B cell (primary cell): ENCODE data around the gene RAD51B. TPM values are rescaled to one million over a fixed set of nuclear protein-coding genes. Genes with fewer than 3 reads are reported as not detected.

ENCODE experiments used
- ATAC-seq: fragments of 200-7000 bp; cut with Tn5 transposase; one replicate; pipeline ENCODE4 v1.10.0; 2021; ENCODE audit warnings: low read depth, mild to moderate bottlenecking, moderate number of reproducible peaks, moderate library complexity
- CTCF ChIA-PET: fragments of 350-600 bp; sonication (Branson Sonifier 250); formaldehyde crosslinking; loops from one replicate; lab custom pipeline; 2021; ENCODE audit warnings: antibody characterized with exemption, inconsistent platforms; lab: Charles Lee
- POLR2A ChIA-PET: fragments of 350-600 bp; sonication (Branson Sonifier 250); formaldehyde crosslinking; loops from one replicate; lab custom pipeline; 2021; ENCODE audit warnings: antibody characterized with exemption; lab: Charles Lee
- DNase-seq: peaks from one replicate; pipeline ENCODE4 v3.0.0; 2013
- H2AFZ ChIP-seq: 2 replicates; pipeline ENCODE4 v1.6.1; 2012; ENCODE audit warnings: mild to moderate bottlenecking, low read depth, low read length; ENCODE audit not compliant: insufficient read depth, poor library complexity, severe bottlenecking
- H3K27ac ChIP-seq, 2 donors: 1 replicate in 1 of 2; 2 replicates in 1 of 2; pipeline ENCODE4 v1.5.1; 2012 to 2013; ENCODE audit warnings: low read length in 2 of 2, mild to moderate bottlenecking in 2 of 2, moderate library complexity in 1 of 2
- H3K27me3 ChIP-seq, 4 experiments: fragments of 200-600 bp in 1 of 4; sonication (generic) in 1 of 4; replicated peaks in 1 of 4; 1 replicate in 2 of 4; 2 replicates in 2 of 4; pipeline versions ENCODE4 v1.6.1 to v1.7.0; 2013 to 2016; ENCODE audit warnings: low read length in 3 of 4, mild to moderate bottlenecking in 2 of 4, mixed read lengths in 1 of 4, moderate library complexity in 1 of 4; ENCODE audit not compliant: insufficient read depth in 4 of 4, control insufficient read depth in 3 of 4; ENCODE audit errors: control extremely low read depth in 1 of 4
- H3K36me3 ChIP-seq, 2 experiments: replicated peaks in 1 of 2; 1 replicate in 1 of 2; 2 replicates in 1 of 2; pipeline versions ENCODE4 v1.6.1 to v1.7.1; 2013; ENCODE audit warnings: low read length in 1 of 2; ENCODE audit not compliant: insufficient read depth in 2 of 2, control insufficient read depth in 1 of 2; ENCODE audit errors: control extremely low read depth in 1 of 2, extremely low read depth in 1 of 2
- H3K4me1 ChIP-seq, 2 donors: fragments of 200-600 bp in 1 of 2; sonication (generic) in 1 of 2; 1 replicate in 1 of 2; 2 replicates in 1 of 2; pipeline versions ENCODE4 v1.5.1 to v1.6.1; 2013 to 2017; ENCODE audit warnings: low read length in 2 of 2; ENCODE audit not compliant: control insufficient read depth in 2 of 2, insufficient read depth in 2 of 2
- H3K4me2 ChIP-seq: replicated peaks from 2 replicates; pipeline ENCODE3; 2012; ENCODE audit warnings: mild to moderate bottlenecking, low read depth, low read length; ENCODE audit not compliant: poor library complexity, severe bottlenecking
- H3K4me3 ChIP-seq, 5 experiments: fragments of 200-600 bp in 1 of 5; sonication (generic) in 1 of 5; 1 replicate in 3 of 5; 2 replicates in 2 of 5; pipeline versions ENCODE4 v1.5.1 to v1.7.0; 2011 to 2016; ENCODE audit warnings: low read length in 4 of 5, mild to moderate bottlenecking in 4 of 5, low read depth in 2 of 5, control low read depth in 1 of 5, moderate library complexity in 1 of 5; ENCODE audit not compliant: insufficient read depth in 1 of 5; ENCODE audit errors: control extremely low read depth in 1 of 5, extremely low read depth in 1 of 5
- H3K79me2 ChIP-seq: fragments of 200-600 bp; sonication (generic); one replicate; pipeline ENCODE4 v1.6.0; 2016; ENCODE audit warnings: low read length; ENCODE audit not compliant: control insufficient read depth, insufficient read depth
- H3K9ac ChIP-seq: fragments of 200-600 bp; sonication (generic); 2 replicates; pipeline ENCODE4 v1.6.1; 2017; ENCODE audit warnings: mild to moderate bottlenecking, low read length, moderate library complexity
- H3K9me3 ChIP-seq, 3 donors: one replicate each; pipeline versions ENCODE4 v1.6.1 to v1.7.1; 2013; ENCODE audit warnings: low read length in 2 of 3; ENCODE audit not compliant: control insufficient read depth in 2 of 3, insufficient read depth in 1 of 3; ENCODE audit errors: control extremely low read depth in 1 of 3
- H4K20me1 ChIP-seq: 2 replicates; pipeline ENCODE4 v1.6.0; 2012; ENCODE audit warnings: mild to moderate bottlenecking, low read length; ENCODE audit not compliant: insufficient read depth, control insufficient read depth, poor library complexity, severe bottlenecking
- H3K27ac Mint-ChIP-seq: one replicate; pipeline ENCODE4 v1.8.0; 2021; ENCODE audit warnings: mixed read lengths
- H3K27me3 Mint-ChIP-seq: one replicate; pipeline ENCODE4 v1.8.0; 2021; ENCODE audit warnings: mixed read lengths
- H3K4me1 Mint-ChIP-seq: one replicate; pipeline ENCODE4 v1.8.0; 2021; ENCODE audit warnings: mixed read lengths
- H3K4me3 Mint-ChIP-seq: one replicate; pipeline ENCODE4 v1.8.0; 2021; ENCODE audit warnings: mixed read lengths
- H3K9me3 Mint-ChIP-seq: one replicate; pipeline ENCODE4 v1.8.0; 2022; ENCODE audit warnings: mixed read lengths; ENCODE audit not compliant: insufficient read depth
- EZH2 ChIP-seq: IDR thresholded peaks from 2 replicates; pipeline ENCODE4 v1.6.1; 2012; ENCODE audit warnings: borderline replicate concordance, low read depth, mild to moderate bottlenecking, moderate library complexity, low read length; ENCODE audit not compliant: insufficient read depth, poor library complexity, severe bottlenecking
- WGBS: methylation state at CpG from one replicate; pipeline ENCODE4 v1.1.5; 2013; ENCODE audit warnings: missing lambda C conversion rate; ENCODE audit not compliant: insufficient coverage; 5-methylcytosine and 5-hydroxymethylcytosine counted together
- intact Hi-C: fragments of 100-400 bp; cut with micrococcal nuclease; formaldehyde crosslinking; loops from one replicate; pipeline ENCODE4 v1.10.0; 2022
- polyA plus RNA-seq: library from polyadenylated mRNA; depleted of rRNA; stranded (reverse); fragments of >200 nt; gene quantifications from 2 replicates; pipeline ENCODE4 v1.2.3, GENCODE V29; 2012
- total RNA-seq, 2 donors: library from RNA; stranded (reverse); fragments of 120-200 nt in 1 of 2; gene quantifications; 1 replicate in 1 of 2; 2 replicates in 1 of 2; pipeline versions ENCODE4 v1.2.3 to v1.2.4, GENCODE V29; 2013 to 2022
- TF ChIP-seq, protein P1 (sequence below): fragments of 200-600 bp; IDR thresholded peaks from one replicate; pipeline ENCODE4 v1.8.0; 2022; ENCODE audit warnings: antibody characterized with exemption, mild to moderate bottlenecking

The RAD51B gene
- total and polyA plus RNA-seq, 2 donors (not counting 1 experiment from before 2014, with no cell fraction given), result 6.5 to 60.6 TPM

DNA sequence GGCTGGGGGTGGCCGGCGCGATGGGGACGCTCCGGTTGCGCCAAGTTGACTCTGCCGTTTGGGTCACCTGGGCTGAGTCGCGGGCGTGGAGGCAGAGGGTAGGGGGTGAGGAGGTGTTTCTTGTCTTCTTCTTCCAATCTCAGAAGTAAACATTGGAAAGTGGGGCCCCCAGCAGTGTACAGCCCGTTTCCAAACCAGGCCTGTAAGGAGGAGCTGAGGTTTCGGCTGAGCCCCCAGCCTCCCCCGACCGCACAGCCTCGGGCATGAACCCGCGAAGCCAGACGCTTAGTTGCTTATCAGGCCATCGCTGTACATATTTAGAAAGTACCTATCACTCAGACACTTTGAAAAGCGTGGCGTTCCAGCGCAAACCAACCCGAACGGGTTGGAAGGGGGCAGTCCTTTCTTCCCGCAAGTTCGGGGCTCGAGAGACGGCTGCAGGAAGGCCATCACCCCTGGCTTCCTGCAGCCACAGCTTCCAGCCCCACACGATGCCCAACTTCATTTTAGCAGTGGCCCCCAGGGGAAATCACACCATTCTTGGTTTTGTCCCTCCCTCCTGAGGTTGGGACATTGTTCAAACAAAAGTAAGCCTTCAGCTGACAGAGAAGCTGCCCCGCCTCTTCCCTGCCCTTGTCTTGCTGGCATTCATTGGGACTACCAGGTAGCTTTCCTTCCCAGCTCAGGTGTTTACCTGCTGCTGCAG is 809.2 kb downstream of the RAD51B start:
- H3K4me3 Mint-ChIP-seq, result peak overlapping the region; percentile 86
- WGBS, result 46% methylated on average over 28 of the region's 30 CpGs
- no peak for TF ChIP-seq EZH2
- TF ChIP-seq, protein P1, sequence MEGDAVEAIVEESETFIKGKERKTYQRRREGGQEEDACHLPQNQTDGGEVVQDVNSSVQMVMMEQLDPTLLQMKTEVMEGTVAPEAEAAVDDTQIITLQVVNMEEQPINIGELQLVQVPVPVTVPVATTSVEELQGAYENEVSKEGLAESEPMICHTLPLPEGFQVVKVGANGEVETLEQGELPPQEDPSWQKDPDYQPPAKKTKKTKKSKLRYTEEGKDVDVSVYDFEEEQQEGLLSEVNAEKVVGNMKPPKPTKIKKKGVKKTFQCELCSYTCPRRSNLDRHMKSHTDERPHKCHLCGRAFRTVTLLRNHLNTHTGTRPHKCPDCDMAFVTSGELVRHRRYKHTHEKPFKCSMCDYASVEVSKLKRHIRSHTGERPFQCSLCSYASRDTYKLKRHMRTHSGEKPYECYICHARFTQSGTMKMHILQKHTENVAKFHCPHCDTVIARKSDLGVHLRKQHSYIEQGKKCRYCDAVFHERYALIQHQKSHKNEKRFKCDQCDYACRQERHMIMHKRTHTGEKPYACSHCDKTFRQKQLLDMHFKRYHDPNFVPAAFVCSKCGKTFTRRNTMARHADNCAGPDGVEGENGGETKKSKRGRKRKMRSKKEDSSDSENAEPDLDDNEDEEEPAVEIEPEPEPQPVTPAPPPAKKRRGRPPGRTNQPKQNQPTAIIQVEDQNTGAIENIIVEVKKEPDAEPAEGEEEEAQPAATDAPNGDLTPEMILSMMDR, result no peak
- Histone ChIP-seq H3K4me3 (peak overlapping the region in 4 of 5 experiments; percentile 41 to 63 (median 50)), H3K27ac (no peak overlapping the region), H3K36me3 (no peaks in the 10 kb centered on the region), H3K79me2 (no peaks in the 10 kb centered on the region), H3K9ac (peak overlapping the region; percentile 63), H3K27me3 (no peaks in the 10 kb centered on the region), H3K9me3 (peaks cover 0 to 6% (median 0%) of the 10 kb centered on the region in 3 donors), H2AFZ (peak overlapping the region; percentile 77), H4K20me1 (no peaks in the 10 kb centered on the region), H3K4me1 (peaks cover 21 to 33% of the 10 kb centered on the region in 2 donors), H3K4me2 (peak overlapping the region; percentile 87)
- CTCF ChIA-PET, result interaction anchor here (0.5 to 1.9 kb wide), 4 partner anchors 29 to 379 kb away, joined by 3 to 4 read pairs (median 3); no protein-coding TSS in a partner anchor
- H3K27ac Mint-ChIP-seq, result peak overlapping the region; percentile 87
- peak; percentile 23 for ATAC-seq
- peak; percentile 55 for DNase-seq
- POLR2A ChIA-PET, result interaction anchor here (0.6 to 1.2 kb wide), 6 partner anchors 54 to 695 kb away, joined by 5 to 9 read pairs (median 6); no protein-coding TSS in a partner anchor
- no peaks in the 10 kb centered on the region for H3K9me3 Mint-ChIP-seq
- intact Hi-C loops, result loop anchor here (5.0 kb wide), 1 partner anchor 59 kb away; no protein-coding TSS in a partner anchor
- H3K27me3 Mint-ChIP-seq, result no peaks in the 10 kb centered on the region
- H3K4me1 Mint-ChIP-seq, result peaks cover 30% of the 10 kb centered on the region

DNA sequence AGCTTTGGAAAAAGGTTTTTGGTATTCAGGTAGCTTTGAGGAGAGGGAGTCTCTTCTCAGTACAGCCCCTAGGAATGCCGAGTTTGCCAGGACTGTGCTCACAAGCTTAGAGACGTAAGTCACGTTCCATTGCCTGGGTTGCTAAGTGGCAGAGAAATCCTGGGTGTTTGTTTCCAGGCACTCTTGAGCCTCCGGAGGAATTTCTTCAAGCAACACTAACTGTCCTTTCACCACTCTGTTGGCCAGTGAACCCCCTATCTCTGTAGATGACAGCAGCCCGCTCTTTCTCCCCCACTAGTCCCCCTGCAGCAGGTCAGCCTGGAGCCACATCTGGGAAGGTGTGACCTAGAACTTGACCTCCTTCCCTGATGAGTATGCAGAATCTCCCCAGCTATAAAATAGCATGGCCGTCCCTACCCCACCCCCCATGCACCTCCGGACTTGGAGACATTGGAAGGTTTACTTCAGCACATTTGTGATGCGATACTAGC is 810.5 kb downstream of the RAD51B start:
- ATAC-seq, result no peak
- Histone ChIP-seq H3K79me2 (no peaks in the 10 kb centered on the region), H2AFZ (no peak overlapping the region), H3K36me3 (no peaks in the 10 kb centered on the region), H3K4me2 (no peak overlapping the region), H3K27me3 (no peaks in the 10 kb centered on the region), H4K20me1 (no peaks in the 10 kb centered on the region), H3K27ac (no peak overlapping the region), H3K4me1 (peaks cover 25 to 37% of the 10 kb centered on the region in 2 donors), H3K4me3 (no peak overlapping the region), H3K9me3 (peaks cover 0 to 6% (median 0%) of the 10 kb centered on the region in 3 donors), H3K9ac (no peak overlapping the region)
- ChIA-PET CTCF (interaction anchor here (1.6 to 1.9 kb wide), 2 partner anchors 28 to 381 kb away, joined by 3 to 4 read pairs; no protein-coding TSS in a partner anchor), POLR2A (no interaction called here)
- Mint-ChIP-seq H3K27me3 (no peaks in the 10 kb centered on the region), H3K27ac (peak overlapping the region; percentile 3), H3K4me3 (no peak overlapping the region), H3K9me3 (no peaks in the 10 kb centered on the region), H3K4me1 (peaks cover 31% of the 10 kb centered on the region)
- TF ChIP-seq, protein P1, result no peak
- TF ChIP-seq EZH2, result no peak
- DNase-seq, result no peak
- 98% methylated on average over 8 of the region's 8 CpGs for WGBS
- intact Hi-C loops, result loop anchor here (5.0 kb wide), 1 partner anchor 157 kb away; no protein-coding TSS in a partner anchor
